ENCODE measurements around the gene UBR1. TPM values are rescaled to one million over a fixed set of nuclear protein-coding genes. Genes with fewer than 3 reads are reported as not detected.
"Not testable (repeated sequence)": the region's sequence is repeated elsewhere in the genome, so short reads cannot be mapped to it uniquely, and the experiment has no call there.

Gene UBR1
- total RNA-seq, 1 donor from 2014 or later = 21.9 TPM

DNA sequence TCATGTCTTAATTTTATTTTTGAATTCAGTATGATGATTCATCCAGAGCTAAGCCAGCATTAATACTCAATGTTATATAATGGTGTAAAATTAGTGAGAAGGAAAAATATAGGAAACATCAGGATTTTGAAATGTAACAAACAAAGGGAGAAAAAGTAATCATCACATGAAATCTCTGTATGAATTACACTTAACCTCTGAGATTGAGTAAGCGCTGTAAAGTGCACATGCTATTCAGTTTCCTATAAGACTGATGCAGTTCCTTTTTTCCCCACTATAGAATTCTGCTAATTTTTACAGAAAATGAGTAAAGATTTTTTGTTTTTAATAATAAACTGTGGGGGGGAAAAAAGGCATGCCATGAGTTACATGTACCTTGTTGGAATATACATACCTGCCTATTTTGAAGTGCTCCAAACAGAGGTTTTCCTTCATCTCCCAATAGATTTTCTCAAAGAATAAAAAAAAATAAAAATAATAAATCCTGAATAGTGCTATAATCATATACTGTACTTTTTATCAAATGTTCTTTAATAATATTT, 121.3 kb downstream of the UBR1 start:
- peaks cover 0 to 55% of the 10 kb centered on the region in 2 donors for H3K36me3 ChIP-seq
- no peak for DNase-seq (ENCODE audit: extremely low spot score in 2 of 2)
- intact Hi-C loops (cut with DNase I) = no loop called here
- H3K9me3 ChIP-seq = no peaks in the 10 kb centered on the region
- H3K4me3 ChIP-seq = no peak overlapping the region
- no peak overlapping the region for H3K27ac ChIP-seq
- H3K4me1 ChIP-seq = no peaks in the 10 kb centered on the region
- TF ChIP-seq CTCF (IDR thresholded peaks at IDR 0.05) (no peak), POLR2A (IDR thresholded peaks at IDR 0.05) (no peak), POLR2AphosphoS5 (IDR thresholded peaks at IDR 0.05; ENCODE audit: insufficient read depth in 1 of 2, low read depth in 1 of 2) (no peak)
- H3K27me3 ChIP-seq = no peaks in the 10 kb centered on the region

DNA sequence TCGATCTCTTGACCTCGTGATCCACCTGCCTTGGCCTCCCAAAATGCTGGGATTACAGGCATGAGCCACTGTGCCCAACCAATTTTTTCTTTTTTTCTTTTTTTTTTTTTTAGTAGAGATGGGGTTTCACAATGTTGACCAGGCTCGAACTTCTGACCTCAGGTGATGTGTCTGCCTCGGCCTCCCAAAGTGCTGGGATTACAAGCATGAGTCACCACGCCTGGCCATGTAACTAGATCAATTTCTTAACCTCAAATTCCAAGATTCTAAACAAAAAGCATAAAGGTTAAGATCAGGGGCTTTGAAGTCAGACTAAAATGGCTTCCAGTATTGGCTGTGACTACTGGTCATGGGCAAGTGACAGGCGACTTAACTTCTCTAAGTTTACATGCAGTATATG, 126.7 kb downstream of the UBR1 start:
- H3K9me3 ChIP-seq; DNase-seq (ENCODE audit: extremely low spot score in 2 of 2); H3K27ac ChIP-seq; H3K27me3 ChIP-seq; H3K4me3 ChIP-seq; H3K4me1 ChIP-seq; intact Hi-C loops (cut with DNase I): not testable (repeated sequence)
- H3K36me3 ChIP-seq = peaks cover 0 to 69% of the 10 kb centered on the region in 2 donors

GRCh38 chr15:42974202-42974862, 131.5 kb downstream of the UBR1 start:
- no peak for DNase-seq (ENCODE audit: extremely low spot score in 2 of 2)
- H3K4me3 ChIP-seq = no peak overlapping the region
- H3K9me3 ChIP-seq = no peaks in the 10 kb centered on the region
- peaks cover 0 to 66% of the 10 kb centered on the region in 2 donors for H3K36me3 ChIP-seq
- TF ChIP-seq POLR2AphosphoS5 (IDR thresholded peaks at IDR 0.05; ENCODE audit: insufficient read depth in 1 of 2, low read depth in 1 of 2) (no peak), POLR2A (IDR thresholded peaks at IDR 0.05) (no peak), CTCF (IDR thresholded peaks at IDR 0.05) (no peak)
- intact Hi-C loops (cut with DNase I) = no loop called here
- no peaks in the 10 kb centered on the region for H3K4me1 ChIP-seq
- no peaks in the 10 kb centered on the region for H3K27me3 ChIP-seq
- no peak overlapping the region for H3K27ac ChIP-seq

DNA sequence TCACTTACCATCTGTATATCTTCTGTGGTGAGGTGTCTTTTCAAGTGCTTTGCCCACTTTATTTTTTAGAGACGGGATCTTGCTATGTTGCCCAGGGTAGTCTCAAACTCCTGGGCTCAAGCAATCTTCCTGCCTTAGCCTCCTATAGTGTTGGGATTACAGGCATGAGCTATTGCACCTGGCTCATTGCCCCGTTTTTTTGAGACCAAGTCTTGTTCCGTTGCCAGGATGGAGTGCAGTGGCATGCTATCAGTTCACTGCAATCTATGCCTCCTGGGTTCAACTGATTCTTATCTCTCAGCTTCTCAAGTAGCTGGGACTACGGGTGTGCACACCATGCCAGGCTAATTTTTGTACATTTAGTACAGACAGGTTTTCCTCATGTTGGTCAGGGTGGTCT, 132.7 kb downstream of the UBR1 start:
- TF ChIP-seq POLR2AphosphoS5 (IDR thresholded peaks at IDR 0.05; ENCODE audit: insufficient read depth in 1 of 2, low read depth in 1 of 2) (no peak), CTCF (IDR thresholded peaks at IDR 0.05) (no peak), POLR2A (IDR thresholded peaks at IDR 0.05) (no peak)
- Histone ChIP-seq H3K9me3 (no peaks in the 10 kb centered on the region), H3K4me3 (no peak overlapping the region), H3K36me3 (peaks cover 0 to 73% of the 10 kb centered on the region in 2 donors), H3K27me3 (no peaks in the 10 kb centered on the region), H3K27ac (no peak overlapping the region), H3K4me1 (no peaks in the 10 kb centered on the region)
- intact Hi-C loops (cut with DNase I) = no loop called here
- no peak for DNase-seq (ENCODE audit: extremely low spot score in 2 of 2)

- TF ChIP-seq CTCF (IDR thresholded peaks at IDR 0.05) = no peak
- TF ChIP-seq POLR2AphosphoS5 (IDR thresholded peaks at IDR 0.05; ENCODE audit: insufficient read depth in 1 of 2, low read depth in 1 of 2) = no peak
- TF ChIP-seq POLR2A (IDR thresholded peaks at IDR 0.05) = no peak
- H3K27me3 ChIP-seq = no peaks in the 10 kb centered on the region
- no peak overlapping the region for H3K4me3 ChIP-seq
- H3K36me3 ChIP-seq = peaks cover 0 to 71% of the 10 kb centered on the region in 2 donors
- no peaks in the 10 kb centered on the region for H3K4me1 ChIP-seq
- DNase-seq (ENCODE audit: extremely low spot score in 2 of 2) = no peak
- H3K9me3 ChIP-seq = no peaks in the 10 kb centered on the region
- intact Hi-C loops (cut with DNase I) = no loop called here
- H3K27ac ChIP-seq = no peak overlapping the region
These were observed 134.0 kb downstream of the UBR1 start for GRCh38 chr15:42971830-42972229.
